Measurements from ENCODE around the gene IGLON5.

IGLON5 gene

GRCh38 chr19:51311351-51312257 is at the start of gene IGLON5:
IGLON5 (plus strand) TSS chr19:51311644; CDS start chr19:51311848, 204 bp downstream.
- no peak for DNase-seq

- no peak for DNase-seq
Observed at GRCh38 chr19:51263808-51264207, 47.6 kb upstream of the IGLON5 start.

GRCh38 chr19:51271067-51271466 is 40.4 kb upstream of the IGLON5 start:
- no peak for DNase-seq

- DNase-seq: no peak
Observed at GRCh38 chr19:51272183-51272810, 39.1 kb upstream of the IGLON5 start.

- no peak for DNase-seq
Observed at GRCh38 chr19:51274049-51274770, 37.2 kb upstream of the IGLON5 start.

- no peak for DNase-seq
Observed at GRCh38 chr19:51277112-51277511, 34.3 kb upstream of the IGLON5 start.

- DNase-seq: no peak
Observed at GRCh38 chr19:51282335-51282734, 29.1 kb upstream of the IGLON5 start.

- DNase-seq: no peak
Observed at GRCh38 chr19:51285682-51286081, 25.8 kb upstream of the IGLON5 start.

GRCh38 chr19:51289635-51290034 is 21.8 kb upstream of the IGLON5 start:
- no peak for DNase-seq

- DNase-seq: no peak
Observed at GRCh38 chr19:51292971-51293370, 18.5 kb upstream of the IGLON5 start.

- no peak for DNase-seq
Observed at GRCh38 chr19:51293571-51294210, 17.8 kb upstream of the IGLON5 start.

GRCh38 chr19:51294211-51294976 is 17.1 kb upstream of the IGLON5 start:
- no peak for DNase-seq

GRCh38 chr19:51294977-51295375 is 16.5 kb upstream of the IGLON5 start:
- no peak for DNase-seq

- no peak for DNase-seq
Observed at GRCh38 chr19:51295382-51296126, 15.9 kb upstream of the IGLON5 start.

GRCh38 chr19:51296336-51297093 is 14.9 kb upstream of the IGLON5 start:
- no peak for DNase-seq

GRCh38 chr19:51297406-51297805 is 14.0 kb upstream of the IGLON5 start:
- DNase-seq: no peak

GRCh38 chr19:51301266-51301665 is 10.2 kb upstream of the IGLON5 start:
- DNase-seq: no peak

GRCh38 chr19:51305479-51305878 is 6.0 kb upstream of the IGLON5 start:
- no peak for DNase-seq

- DNase-seq: no peak
Observed at GRCh38 chr19:51316688-51317087, 5.2 kb downstream of the IGLON5 start.

GRCh38 chr19:51317376-51317775 is 5.9 kb downstream of the IGLON5 start:
- DNase-seq: no peak

GRCh38 chr19:51317968-51318367 is 6.5 kb downstream of the IGLON5 start:
- no peak for DNase-seq

Measured in stimulated activated CD4-positive, alpha-beta T cell treated with anti-CD3 and anti-CD28 coated beads, Interleukin-2, amount 100 ng/mL, for 24 hours (primary cell).